ENCODE measurements around the gene ACER2.

Gene ACER2

GRCh38 chr9:19456996-19457692 is 48.3 kb downstream of the ACER2 start:
- DNase-seq = peak; percentile 60

GRCh38 chr9:19457693-19458009 is 48.8 kb downstream of the ACER2 start:
- DNase-seq = no peak

GRCh38 chr9:19460243-19460642 is 51.4 kb downstream of the ACER2 start:
- no peak for DNase-seq

- no peak for DNase-seq
Observed at GRCh38 chr9:19461135-19461534, 52.3 kb downstream of the ACER2 start.

- DNase-seq = no peak
Observed at GRCh38 chr9:19464061-19464763, 55.4 kb downstream of the ACER2 start.

- DNase-seq = peak; percentile 21
Observed at GRCh38 chr9:19464764-19465585, 56.2 kb downstream of the ACER2 start.

- no peak for DNase-seq
Observed at GRCh38 chr9:19465586-19466279, 56.9 kb downstream of the ACER2 start.

- DNase-seq = no peak
Observed at GRCh38 chr9:19466280-19466639, 57.5 kb downstream of the ACER2 start.

GRCh38 chr9:19469271-19469670 is 60.5 kb downstream of the ACER2 start:
- no peak for DNase-seq

- no peak for DNase-seq
Observed at GRCh38 chr9:19470567-19470966, 61.8 kb downstream of the ACER2 start.

GRCh38 chr9:19470981-19471650 is 62.3 kb downstream of the ACER2 start:
- DNase-seq = no peak

GRCh38 chr9:19471737-19472648 is 63.2 kb downstream of the ACER2 start:
- no peak for DNase-seq

GRCh38 chr9:19473605-19474004 is 64.8 kb downstream of the ACER2 start:
- no peak for DNase-seq

GRCh38 chr9:19479874-19480273 is 71.1 kb downstream of the ACER2 start:
- DNase-seq = no peak

- DNase-seq = no peak
Observed at GRCh38 chr9:19480345-19480744, 71.5 kb downstream of the ACER2 start.

- DNase-seq = no peak
Observed at GRCh38 chr9:19481121-19481870, 72.5 kb downstream of the ACER2 start.

- DNase-seq = no peak
Observed at GRCh38 chr9:19481971-19482404, 73.2 kb downstream of the ACER2 start.

GRCh38 chr9:19484699-19485098 is 75.9 kb downstream of the ACER2 start:
- no peak for DNase-seq

GRCh38 chr9:19485193-19485592 is 76.4 kb downstream of the ACER2 start:
- DNase-seq = peak; percentile 75

- DNase-seq = no peak
Observed at GRCh38 chr9:19486803-19487202, 78.0 kb downstream of the ACER2 start.

- no peak for DNase-seq
Observed at GRCh38 chr9:19488721-19489120, 79.9 kb downstream of the ACER2 start.
